H1 (cell line): Measurements from ENCODE around the gene FAM177A1.

ENCODE experiments used
- CEBPB ChIP-seq: IDR thresholded peaks from 2 replicates; pipeline ENCODE4 v1.6.1; 2012; ENCODE audit warnings: low read depth, low read length
- CHD1 ChIP-seq: IDR thresholded peaks from 2 replicates; pipeline ENCODE4 v1.6.1; 2012; ENCODE audit warnings: low read depth, low read length, improper control_type of control experiment
- EGR1 ChIP-seq: IDR thresholded peaks from 2 replicates; pipeline ENCODE4 v1.6.1; 2011; ENCODE audit warnings: low read depth, low read length, borderline replicate concordance
- GABPA ChIP-seq: IDR thresholded peaks from 2 replicates; pipeline ENCODE4 v1.6.1; 2011; ENCODE audit warnings: mild to moderate bottlenecking, low read length, moderate library complexity, borderline replicate concordance; ENCODE audit not compliant: insufficient read depth
- JUN ChIP-seq: IDR thresholded peaks from 2 replicates; pipeline ENCODE4 v1.6.1; 2011; ENCODE audit warnings: low read depth, mild to moderate bottlenecking, improper control_type of control experiment, low read length
- JUND ChIP-seq: IDR thresholded peaks from 2 replicates; pipeline ENCODE4 v1.6.1; 2011; ENCODE audit warnings: mild to moderate bottlenecking, improper control_type of control experiment, low read length
- POLR2AphosphoS5 ChIP-seq: IDR thresholded peaks from 2 replicates; pipeline ENCODE4 v1.6.1; 2011; ENCODE audit warnings: low read depth, low read length
- RFX5 ChIP-seq: IDR thresholded peaks from 2 replicates; pipeline ENCODE4 v1.6.1; 2011; ENCODE audit warnings: low read depth, low read length, improper control_type of control experiment, borderline replicate concordance
- SP1 ChIP-seq: IDR thresholded peaks from 2 replicates; pipeline ENCODE4 v1.6.1; 2011; ENCODE audit warnings: low read depth, low read length
- TEAD4 ChIP-seq: IDR thresholded peaks from 2 replicates; pipeline ENCODE4 v1.6.1; 2012; ENCODE audit warnings: low read depth, low read length, inconsistent platforms, mixed read lengths
- TF ChIP-seq, protein P1 (sequence below), 3 experiments: IDR thresholded peaks; 1 replicate in 2 of 3; 2 replicates in 1 of 3; pipeline versions ENCODE4 v1.5.1 to v1.6.1; 2011; ENCODE audit warnings: low read length in 3 of 3, mild to moderate bottlenecking in 3 of 3, inconsistent platforms in 2 of 3, low read depth in 1 of 3, moderate library complexity in 1 of 3; ENCODE audit not compliant: insufficient read depth in 1 of 3; ENCODE audit errors: control extremely low read depth in 1 of 3
- TF ChIP-seq, protein P2 (sequence below): IDR thresholded peaks from 2 replicates; pipeline ENCODE4 v1.6.1; 2011; ENCODE audit warnings: low read depth, mild to moderate bottlenecking, low read length; ENCODE audit not compliant: insufficient read depth
- TF ChIP-seq, protein P3 (sequence below): IDR thresholded peaks from 2 replicates; pipeline ENCODE4 v1.6.1; 2011; ENCODE audit warnings: low read length, improper control_type of control experiment
- TF ChIP-seq, protein P4 (sequence below): IDR thresholded peaks from 2 replicates; pipeline ENCODE4 v1.6.1; 2012; ENCODE audit warnings: inconsistent platforms

DNA sequence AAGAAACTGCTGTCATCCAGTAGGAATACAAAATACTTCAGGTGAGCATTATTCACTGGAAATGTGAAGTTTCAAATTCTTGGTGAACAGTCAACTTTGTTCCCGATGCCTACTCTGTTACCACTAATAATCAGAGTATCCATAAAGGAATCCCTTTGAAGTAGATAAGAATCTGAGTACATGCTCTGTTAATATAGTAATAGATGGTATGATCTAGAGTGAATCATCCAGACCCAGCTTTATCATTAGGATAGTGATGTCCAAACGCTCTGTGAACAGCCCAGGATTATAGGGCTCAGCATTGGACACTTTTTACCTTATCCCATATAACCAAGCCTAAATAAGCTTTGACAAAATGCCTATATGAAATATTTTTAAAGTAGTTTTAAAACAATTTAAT is 42.4 kb downstream of the FAM177A1 start:
- no peak for TF ChIP-seq CHD1
- TF ChIP-seq GABPA: no peak
- TF ChIP-seq CEBPB: no peak
- TF ChIP-seq JUND: no peak
- TF ChIP-seq, protein P1, sequence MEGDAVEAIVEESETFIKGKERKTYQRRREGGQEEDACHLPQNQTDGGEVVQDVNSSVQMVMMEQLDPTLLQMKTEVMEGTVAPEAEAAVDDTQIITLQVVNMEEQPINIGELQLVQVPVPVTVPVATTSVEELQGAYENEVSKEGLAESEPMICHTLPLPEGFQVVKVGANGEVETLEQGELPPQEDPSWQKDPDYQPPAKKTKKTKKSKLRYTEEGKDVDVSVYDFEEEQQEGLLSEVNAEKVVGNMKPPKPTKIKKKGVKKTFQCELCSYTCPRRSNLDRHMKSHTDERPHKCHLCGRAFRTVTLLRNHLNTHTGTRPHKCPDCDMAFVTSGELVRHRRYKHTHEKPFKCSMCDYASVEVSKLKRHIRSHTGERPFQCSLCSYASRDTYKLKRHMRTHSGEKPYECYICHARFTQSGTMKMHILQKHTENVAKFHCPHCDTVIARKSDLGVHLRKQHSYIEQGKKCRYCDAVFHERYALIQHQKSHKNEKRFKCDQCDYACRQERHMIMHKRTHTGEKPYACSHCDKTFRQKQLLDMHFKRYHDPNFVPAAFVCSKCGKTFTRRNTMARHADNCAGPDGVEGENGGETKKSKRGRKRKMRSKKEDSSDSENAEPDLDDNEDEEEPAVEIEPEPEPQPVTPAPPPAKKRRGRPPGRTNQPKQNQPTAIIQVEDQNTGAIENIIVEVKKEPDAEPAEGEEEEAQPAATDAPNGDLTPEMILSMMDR (IDR thresholded peaks at IDR 0.05; ENCODE audit: control extremely low read depth in 1 of 3, insufficient read depth in 1 of 3, low read depth in 1 of 3, low read length in 3 of 3): no peak
- TF ChIP-seq EGR1: no peak
- no peak for TF ChIP-seq TEAD4
- TF ChIP-seq, protein P2, sequence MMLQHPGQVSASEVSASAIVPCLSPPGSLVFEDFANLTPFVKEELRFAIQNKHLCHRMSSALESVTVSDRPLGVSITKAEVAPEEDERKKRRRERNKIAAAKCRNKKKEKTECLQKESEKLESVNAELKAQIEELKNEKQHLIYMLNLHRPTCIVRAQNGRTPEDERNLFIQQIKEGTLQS: no peak
- TF ChIP-seq JUN: no peak
- no peak for TF ChIP-seq POLR2AphosphoS5
- TF ChIP-seq, protein P3, sequence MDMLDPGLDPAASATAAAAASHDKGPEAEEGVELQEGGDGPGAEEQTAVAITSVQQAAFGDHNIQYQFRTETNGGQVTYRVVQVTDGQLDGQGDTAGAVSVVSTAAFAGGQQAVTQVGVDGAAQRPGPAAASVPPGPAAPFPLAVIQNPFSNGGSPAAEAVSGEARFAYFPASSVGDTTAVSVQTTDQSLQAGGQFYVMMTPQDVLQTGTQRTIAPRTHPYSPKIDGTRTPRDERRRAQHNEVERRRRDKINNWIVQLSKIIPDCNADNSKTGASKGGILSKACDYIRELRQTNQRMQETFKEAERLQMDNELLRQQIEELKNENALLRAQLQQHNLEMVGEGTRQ: no peak
- TF ChIP-seq, protein P4, sequence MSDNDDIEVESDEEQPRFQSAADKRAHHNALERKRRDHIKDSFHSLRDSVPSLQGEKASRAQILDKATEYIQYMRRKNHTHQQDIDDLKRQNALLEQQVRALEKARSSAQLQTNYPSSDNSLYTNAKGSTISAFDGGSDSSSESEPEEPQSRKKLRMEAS: no peak
- TF ChIP-seq SP1: no peak
- no peak for TF ChIP-seq RFX5
